Body of pancreas (tissue), 4 donors: Measurements from ENCODE around the gene MYLK3.

Experiments used
- CTCF ChIP-seq, 7 experiments: fragments of 450-650 bp in 4 of 7; fragments of 200-600 bp in 3 of 7; sonication (generic) in 3 of 7; IDR thresholded peaks; one replicate each; pipeline ENCODE4 v1.5.1; 2016 to 2019; ENCODE audit warnings: antibody characterized with exemption in 7 of 7
- POLR2A ChIP-seq, 3 donors: fragments of 450-650 bp; IDR thresholded peaks; one replicate each; pipeline ENCODE4 v1.6.1; 2016; ENCODE audit warnings: antibody characterized with exemption in 3 of 3, mild to moderate bottlenecking in 2 of 3

- TF ChIP-seq CTCF (IDR thresholded peaks at IDR 0.05) (no peak), POLR2A (IDR thresholded peaks at IDR 0.05) (no peak)
Observed at GRCh38 chr16:46690281-46691178, 57.6 kb downstream of the MYLK3 start.
